ENCODE measurements around the gene IGFL2. TPM values are rescaled to one million over a fixed set of nuclear protein-coding genes. Genes with fewer than 3 reads are reported as not detected.

Gene IGFL2
- total RNA-seq, 4 donors from 2014 or later, result 7.2 to 26.9 (median 24.9) TPM

- 49 to 54% methylated on average over 3 of the region's 3 CpGs for WGBS, 2 donors
- no peak overlapping the region for H3K4me3 ChIP-seq (ENCODE audit: low read depth, poor library complexity, severe bottlenecking)
- intact Hi-C loops (cut with DNase I; ENCODE audit: low total_unique reads), result no loop called here
- TF ChIP-seq CTCF (IDR thresholded peaks at IDR 0.05) (no peak), POLR2A (IDR thresholded peaks at IDR 0.05) (no peak)
- no peak for DNase-seq (ENCODE audit: low spot score in 2 of 2)
These were observed 50.7 kb downstream of the IGFL2 start for GRCh38 chr19:46198756-46199155.

GRCh38 chr19:46201454-46202310 lies 53.6 kb downstream of the IGFL2 start:
- 36 to 47% methylated on average over 16 of the region's 16 CpGs for WGBS, 2 donors
- no peak for TF ChIP-seq CTCF (IDR thresholded peaks at IDR 0.05)
- no peak for TF ChIP-seq POLR2A (IDR thresholded peaks at IDR 0.05)
- DNase-seq (ENCODE audit: low spot score in 2 of 2), result peak; percentile 88 to 93
- intact Hi-C loops (cut with DNase I; ENCODE audit: low total_unique reads), result no loop called here
- H3K4me3 ChIP-seq (ENCODE audit: low read depth, poor library complexity, severe bottlenecking), result no peak overlapping the region

GRCh38 chr19:46202426-46202825 lies 54.4 kb downstream of the IGFL2 start:
- intact Hi-C loops (cut with DNase I; ENCODE audit: low total_unique reads), result no loop called here
- no peak for TF ChIP-seq POLR2A (IDR thresholded peaks at IDR 0.05)
- H3K4me3 ChIP-seq (ENCODE audit: low read depth, poor library complexity, severe bottlenecking), result no peak overlapping the region
- DNase-seq (ENCODE audit: low spot score in 2 of 2), result no peak
- WGBS, 2 donors, result 72 to 76% methylated on average over 4 of the region's 4 CpGs

- WGBS, 2 donors, result 77 to 86% methylated on average over 8 of the region's 8 CpGs
- intact Hi-C loops (cut with DNase I; ENCODE audit: low total_unique reads), result no loop called here
These were observed 55.1 kb downstream of the IGFL2 start for GRCh38 chr19:46202872-46203860.

GRCh38 chr19:46204008-46204407 lies 56.0 kb downstream of the IGFL2 start:
- H3K4me3 ChIP-seq (ENCODE audit: low read depth, poor library complexity, severe bottlenecking), result no peak overlapping the region
- intact Hi-C loops (cut with DNase I; ENCODE audit: low total_unique reads), result no loop called here
- TF ChIP-seq POLR2A (IDR thresholded peaks at IDR 0.05) (no peak), CTCF (IDR thresholded peaks at IDR 0.05) (no peak)
- no peak for DNase-seq (ENCODE audit: low spot score in 2 of 2)
- WGBS, 2 donors, result 79 to 83% methylated on average over 5 of the region's 5 CpGs

More at GRCh38 chr19:46202872-46203860, 55.1 kb downstream of the IGFL2 start:
- DNase-seq (ENCODE audit: low spot score in 2 of 2), result no peak
- H3K4me3 ChIP-seq (ENCODE audit: low read depth, poor library complexity, severe bottlenecking), result no peak overlapping the region
- TF ChIP-seq POLR2A (IDR thresholded peaks at IDR 0.05) (no peak), CTCF (IDR thresholded peaks at IDR 0.05) (no peak)

Data from lower leg skin (tissue), 4 donors.